ENCODE data around the gene RBP5. TPM values are rescaled to one million over a fixed set of nuclear protein-coding genes. Genes with fewer than 3 reads are reported as not detected.
A peak's percentile ranks its signal among the peaks of the same experiment; 100 is the strongest.
"Not testable (repeated sequence)": the region's sequence is repeated elsewhere in the genome, so short reads cannot be mapped to it uniquely, and the experiment has no call there.

The RBP5 gene
- total RNA-seq, 1 donor from 2014 or later: 0.65 TPM

GRCh38 chr12:7110661-7111060 lies 18.0 kb downstream of the RBP5 start:
- no peak overlapping the region for H3K27ac Mint-ChIP-seq (ENCODE audit: unreplicated experiment)
- H3K9me3 Mint-ChIP-seq: peaks cover 12% of the 10 kb centered on the region
- TF ChIP-seq CTCF (conservative IDR thresholded peaks at IDR 0.05): no peak
- DNase-seq (ENCODE audit: low read depth, low spot score): no peak
- no peak overlapping the region for H3K4me3 Mint-ChIP-seq
- H3K27me3 Mint-ChIP-seq (ENCODE audit: low read depth): no peaks in the 10 kb centered on the region
- H3K36me3 Mint-ChIP-seq (ENCODE audit: low read depth): peaks cover 13% of the 10 kb centered on the region
- peaks cover 18% of the 10 kb centered on the region for H3K4me1 Mint-ChIP-seq

- peak overlapping the region; percentile 31 for H3K27ac Mint-ChIP-seq (ENCODE audit: unreplicated experiment)
- H3K36me3 Mint-ChIP-seq (ENCODE audit: low read depth): peaks cover 16% of the 10 kb centered on the region
- TF ChIP-seq CTCF (conservative IDR thresholded peaks at IDR 0.05): no peak
- peaks cover 14% of the 10 kb centered on the region for H3K9me3 Mint-ChIP-seq
- DNase-seq (ENCODE audit: low read depth, low spot score): no peak
- H3K4me1 Mint-ChIP-seq: peaks cover 18% of the 10 kb centered on the region
- H3K27me3 Mint-ChIP-seq (ENCODE audit: low read depth): no peaks in the 10 kb centered on the region
- H3K4me3 Mint-ChIP-seq: peak overlapping the region; percentile 87
These were observed 19.1 kb downstream of the RBP5 start for GRCh38 chr12:7109572-7109920.

GRCh38 chr12:7108796-7109571 lies 19.7 kb downstream of the RBP5 start, which contains the start of gene C1RL:
Gene C1RL, minus strand, starts transcription at chr12:7109214. Its CDS starts 34 bp downstream, at chr12:7109180.
- peak within 1 kb of the TSS; percentile 89 for H3K4me3 Mint-ChIP-seq
- no peaks in the 10 kb centered on the region for H3K27me3 Mint-ChIP-seq (ENCODE audit: low read depth)
- DNase-seq (ENCODE audit: low read depth, low spot score): peak; percentile 96
- peak; percentile 99 for TF ChIP-seq CTCF (conservative IDR thresholded peaks at IDR 0.05)
- peaks cover 16% of the 10 kb centered on the region for H3K36me3 Mint-ChIP-seq (ENCODE audit: low read depth)
- H3K9me3 Mint-ChIP-seq: peaks cover 14% of the 10 kb centered on the region
- H3K4me1 Mint-ChIP-seq: peaks cover 18% of the 10 kb centered on the region
- H3K27ac Mint-ChIP-seq (ENCODE audit: unreplicated experiment): peak within 1 kb of the TSS; percentile 95

- peaks cover 16% of the 10 kb centered on the region for H3K36me3 Mint-ChIP-seq (ENCODE audit: low read depth)
- H3K27me3 Mint-ChIP-seq (ENCODE audit: low read depth): no peaks in the 10 kb centered on the region
- DNase-seq (ENCODE audit: low read depth, low spot score): peak; percentile 8
- peak overlapping the region; percentile 95 for H3K27ac Mint-ChIP-seq (ENCODE audit: unreplicated experiment)
- H3K9me3 Mint-ChIP-seq: peaks cover 14% of the 10 kb centered on the region
- H3K4me1 Mint-ChIP-seq: peaks cover 14% of the 10 kb centered on the region
- H3K4me3 Mint-ChIP-seq: peak overlapping the region; percentile 89
- TF ChIP-seq CTCF (conservative IDR thresholded peaks at IDR 0.05): no peak
These were observed 20.5 kb downstream of the RBP5 start for GRCh38 chr12:7108003-7108795.

GRCh38 chr12:7107636-7108002 lies 21.1 kb downstream of the RBP5 start:
- H3K4me1 Mint-ChIP-seq: peaks cover 14% of the 10 kb centered on the region
- H3K27ac Mint-ChIP-seq (ENCODE audit: unreplicated experiment): peak overlapping the region; percentile 78
- H3K36me3 Mint-ChIP-seq (ENCODE audit: low read depth): peaks cover 16% of the 10 kb centered on the region
- peaks cover 14% of the 10 kb centered on the region for H3K9me3 Mint-ChIP-seq
- H3K27me3 Mint-ChIP-seq (ENCODE audit: low read depth): no peaks in the 10 kb centered on the region
- no peak for DNase-seq (ENCODE audit: low read depth, low spot score)
- peak overlapping the region; percentile 89 for H3K4me3 Mint-ChIP-seq
- TF ChIP-seq CTCF (conservative IDR thresholded peaks at IDR 0.05): no peak

GRCh38 chr12:7107181-7107580 lies 21.5 kb downstream of the RBP5 start:
- H3K27me3 Mint-ChIP-seq (ENCODE audit: low read depth); H3K27ac Mint-ChIP-seq (ENCODE audit: unreplicated experiment); DNase-seq (ENCODE audit: low read depth, low spot score); H3K4me3 Mint-ChIP-seq: not testable (repeated sequence)
- H3K36me3 Mint-ChIP-seq (ENCODE audit: low read depth): peaks cover 16% of the 10 kb centered on the region
- peaks cover 14% of the 10 kb centered on the region for H3K4me1 Mint-ChIP-seq
- H3K9me3 Mint-ChIP-seq: peaks cover 14% of the 10 kb centered on the region
